Measurements from ENCODE around the gene MANBA. TPM values are rescaled to one million over a fixed set of nuclear protein-coding genes. Genes with fewer than 3 reads are reported as not detected.

MANBA gene
- total and polyA plus RNA-seq, 12 donors: 8.9 to 47.7 (median 27.7) TPM

- Histone ChIP-seq H3K4me3 (no peak overlapping the region), H3K36me3 (peaks cover 0 to 61% (median 0%) of the 10 kb centered on the region in 9 donors), H3K4me1 (peaks cover 0 to 5% (median 0%) of the 10 kb centered on the region in 9 donors), H3K9me3 (no peaks in the 10 kb centered on the region), H3K27me3 (no peaks in the 10 kb centered on the region), H3K27ac (peak overlapping the region in 5 of 10 donors; percentile 0 to 46 (median 41))
- DNase-seq (no peak), ATAC-seq (no peak)
- intact Hi-C loops (cut with DNase I): no loop called here
- WGBS, 2 donors: 73 to 75% methylated on average over 7 of the region's 7 CpGs
- TF ChIP-seq, protein P1, sequence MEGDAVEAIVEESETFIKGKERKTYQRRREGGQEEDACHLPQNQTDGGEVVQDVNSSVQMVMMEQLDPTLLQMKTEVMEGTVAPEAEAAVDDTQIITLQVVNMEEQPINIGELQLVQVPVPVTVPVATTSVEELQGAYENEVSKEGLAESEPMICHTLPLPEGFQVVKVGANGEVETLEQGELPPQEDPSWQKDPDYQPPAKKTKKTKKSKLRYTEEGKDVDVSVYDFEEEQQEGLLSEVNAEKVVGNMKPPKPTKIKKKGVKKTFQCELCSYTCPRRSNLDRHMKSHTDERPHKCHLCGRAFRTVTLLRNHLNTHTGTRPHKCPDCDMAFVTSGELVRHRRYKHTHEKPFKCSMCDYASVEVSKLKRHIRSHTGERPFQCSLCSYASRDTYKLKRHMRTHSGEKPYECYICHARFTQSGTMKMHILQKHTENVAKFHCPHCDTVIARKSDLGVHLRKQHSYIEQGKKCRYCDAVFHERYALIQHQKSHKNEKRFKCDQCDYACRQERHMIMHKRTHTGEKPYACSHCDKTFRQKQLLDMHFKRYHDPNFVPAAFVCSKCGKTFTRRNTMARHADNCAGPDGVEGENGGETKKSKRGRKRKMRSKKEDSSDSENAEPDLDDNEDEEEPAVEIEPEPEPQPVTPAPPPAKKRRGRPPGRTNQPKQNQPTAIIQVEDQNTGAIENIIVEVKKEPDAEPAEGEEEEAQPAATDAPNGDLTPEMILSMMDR (IDR thresholded peaks at IDR 0.05): no peak
Measured at GRCh38 chr4:102631616-102632015, 129.2 kb downstream of the MANBA start.

DNA sequence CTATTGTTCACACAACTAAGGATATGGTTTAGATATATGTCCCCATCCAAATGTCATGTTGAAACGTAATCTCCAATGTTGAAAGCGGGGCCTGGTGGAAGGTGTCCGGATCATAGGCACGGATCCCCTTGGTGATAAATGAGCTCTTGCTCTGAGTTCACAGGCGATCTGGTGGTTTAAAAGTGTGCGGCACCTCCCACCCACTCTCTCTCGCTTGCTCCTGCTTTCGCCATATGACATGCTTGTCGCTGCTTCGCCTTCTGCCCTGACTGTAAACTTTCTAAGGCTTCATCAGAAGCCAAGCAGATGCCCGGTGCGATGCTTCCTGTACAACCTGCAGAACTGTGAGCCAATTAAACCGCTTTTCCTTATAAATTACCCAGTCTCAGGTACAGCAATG is 131.1 kb downstream of the MANBA start:
- H3K27me3 ChIP-seq: no peaks in the 10 kb centered on the region
- H3K4me1 ChIP-seq: peaks cover 0 to 16% (median 0%) of the 10 kb centered on the region in 9 donors
- 81 to 85% methylated on average over 13 of the region's 13 CpGs for WGBS, 2 donors
- no peak overlapping the region for H3K27ac ChIP-seq
- DNase-seq (no peak), ATAC-seq (no peak)
- peaks cover 0 to 41% (median 0%) of the 10 kb centered on the region in 9 donors for H3K36me3 ChIP-seq
- H3K9me3 ChIP-seq: no peaks in the 10 kb centered on the region
- intact Hi-C loops (cut with DNase I): loop anchor here in 6 of 10 donors (5.0 to 10.0 kb wide), 3 partner anchors 182 to 465 kb away; partner anchors contain the start of gene BDH2 (in 3 of the 6)
- TF ChIP-seq, protein P1 (IDR thresholded peaks at IDR 0.05): no peak
- H3K4me3 ChIP-seq: no peak overlapping the region

DNA sequence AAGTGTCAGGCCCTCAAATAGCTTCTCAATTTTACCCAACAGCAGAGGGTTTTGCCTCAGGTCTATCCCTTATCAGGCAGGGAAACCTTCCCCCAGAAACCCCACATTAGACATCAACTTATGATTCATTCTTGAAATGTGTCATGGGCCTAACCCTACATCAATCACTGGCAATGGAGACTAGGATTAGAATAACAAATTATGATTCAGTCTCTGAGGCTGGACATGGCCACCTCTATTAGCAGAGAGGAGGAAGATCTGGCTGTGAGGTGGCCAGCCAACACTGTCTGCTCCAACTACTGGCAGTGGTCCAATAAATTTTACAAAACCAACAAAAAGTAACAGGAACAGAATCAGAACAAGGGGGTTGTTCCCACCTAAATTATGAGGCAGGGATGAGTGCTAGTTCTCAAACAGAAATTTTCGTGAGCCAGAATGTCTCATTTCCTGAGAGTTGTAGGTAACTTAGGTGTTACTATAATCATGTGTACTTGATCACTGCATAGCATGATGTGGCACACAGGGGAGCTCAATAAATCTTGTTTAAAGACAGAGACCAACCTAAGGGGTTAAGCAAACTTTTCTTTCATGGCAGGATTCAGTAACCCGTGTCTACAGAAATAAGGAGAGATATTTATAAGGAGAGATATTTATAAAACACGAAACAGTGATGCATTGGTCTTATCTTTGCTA is 132.8 kb downstream of the MANBA start:
- intact Hi-C loops (cut with DNase I): loop anchor here in 6 of 10 donors (5.0 to 10.0 kb wide), 3 partner anchors 181 to 467 kb away; partner anchors contain the start of gene BDH2 (in 3 of the 6)
- ATAC-seq (no peak), DNase-seq (no peak)
- Histone ChIP-seq H3K27ac (no peak overlapping the region), H3K27me3 (no peaks in the 10 kb centered on the region), H3K4me1 (peaks cover 0 to 16% (median 0%) of the 10 kb centered on the region in 9 donors), H3K9me3 (no peaks in the 10 kb centered on the region), H3K4me3 (no peak overlapping the region), H3K36me3 (peaks cover 0 to 26% (median 0%) of the 10 kb centered on the region in 9 donors)
- 56% methylated on average over 3 of the region's 3 CpGs for WGBS, 2 donors
- TF ChIP-seq, protein P1 (IDR thresholded peaks at IDR 0.05): no peak

DNA sequence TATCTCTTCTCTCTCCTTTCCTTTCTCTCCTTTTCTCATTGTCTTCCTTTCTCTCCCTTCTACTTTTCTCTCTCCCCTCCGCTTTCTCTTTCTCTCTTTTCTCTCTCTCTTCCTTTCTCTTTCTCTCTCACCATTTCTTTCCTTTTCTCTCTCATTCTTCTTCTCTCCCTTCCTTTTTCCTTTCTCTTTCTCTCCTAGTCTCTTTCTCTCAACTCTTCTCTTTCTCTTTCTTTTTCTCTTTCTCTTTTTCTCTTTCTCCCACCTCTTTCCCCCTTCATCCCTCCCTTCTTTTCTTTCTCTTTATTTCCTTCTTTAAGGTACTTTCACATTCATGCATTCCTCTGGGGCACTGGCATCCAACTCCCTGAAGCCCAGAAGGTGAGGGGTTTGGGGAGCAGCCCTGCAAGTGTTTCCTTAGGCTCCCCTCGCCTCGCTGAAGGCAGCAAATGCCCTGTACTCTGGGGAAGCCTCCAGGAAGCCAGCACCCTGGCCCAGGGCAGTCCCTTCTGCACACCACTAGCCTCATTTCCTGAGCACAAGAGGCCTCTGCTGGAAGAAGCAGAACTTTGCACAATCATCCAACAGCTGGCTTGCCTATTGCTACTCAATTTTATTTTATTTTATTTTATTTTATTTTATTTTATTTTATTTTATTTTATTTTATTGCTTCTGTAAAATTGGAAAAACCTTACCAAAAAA is 135.4 kb downstream of the MANBA start:
- Histone ChIP-seq H3K36me3 (peaks cover 0 to 5% (median 0%) of the 10 kb centered on the region in 9 donors), H3K4me3 (no peak overlapping the region), H3K4me1 (peaks cover 0 to 19% (median 4%) of the 10 kb centered on the region in 9 donors), H3K27ac (peak overlapping the region in 1 of 10 donors; percentile 56), H3K9me3 (no peaks in the 10 kb centered on the region), H3K27me3 (no peaks in the 10 kb centered on the region)
- ATAC-seq: peak in 7 of 8 donors; percentile 36 to 89 (median 69)
- DNase-seq: no peak
- intact Hi-C loops (cut with DNase I): loop anchor here in 7 of 10 donors (1.0 to 10.0 kb wide), 4 partner anchors 175 to 469 kb away; partner anchors contain the start of gene BDH2 (in 3 of the 7)
- TF ChIP-seq, protein P1 (IDR thresholded peaks at IDR 0.05): peak in 8 of 9 donors; percentile 11 to 58 (median 46)
- whole genome bisulfite sequencing, 2 donors: 52 to 65% methylated on average over 3 of the region's 3 CpGs

All from heart right ventricle (tissue), 16 donors.